ENCODE results near the gene ARHGEF7.

Gene ARHGEF7

DNA sequence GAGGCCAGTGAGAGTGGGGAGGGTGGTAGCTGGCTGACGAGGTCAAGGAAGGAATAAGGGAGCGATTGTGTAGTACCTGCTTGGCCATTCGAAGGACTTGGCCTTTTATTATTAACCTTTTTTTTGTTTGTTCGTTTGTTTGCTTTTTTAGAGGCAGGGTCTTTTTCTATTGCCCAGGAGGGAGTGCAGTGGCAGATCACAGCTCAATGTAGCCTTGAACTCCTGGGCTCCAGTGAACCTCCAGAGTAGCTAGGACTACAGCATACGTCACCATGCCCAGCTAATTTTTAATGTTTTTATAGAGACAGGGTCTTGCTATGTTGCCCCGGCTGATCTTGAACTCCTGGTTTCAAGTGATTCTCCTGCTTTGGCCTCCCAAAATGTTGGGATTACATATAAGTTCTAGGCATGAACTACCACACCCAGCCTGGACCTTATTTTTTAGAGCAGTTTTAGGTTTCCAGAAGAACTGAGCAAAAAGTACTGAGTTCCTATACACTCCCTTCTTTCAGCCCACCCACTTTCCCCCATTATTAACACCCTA, 25.5 kb downstream of the ARHGEF7 start:
- no peak for FAIRE-seq

DNA sequence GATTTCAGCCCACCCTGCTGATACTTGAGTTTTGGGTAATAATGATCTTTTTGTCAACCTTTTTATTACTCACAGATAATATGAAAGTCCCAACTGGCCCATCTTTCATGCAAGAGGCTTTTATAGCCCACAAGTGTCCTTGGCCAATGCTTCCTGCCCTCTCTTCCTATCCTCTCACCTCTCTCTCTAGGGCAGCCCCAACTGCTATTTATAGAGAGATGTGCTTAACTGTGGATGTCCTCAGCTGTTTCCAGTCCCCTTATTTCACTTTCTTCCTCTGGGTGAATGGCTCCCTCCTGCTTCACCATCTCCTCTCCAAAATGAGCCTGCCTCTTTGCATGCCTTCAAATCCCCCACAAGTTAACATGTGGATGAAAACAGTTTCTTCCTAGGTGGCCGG, 27.4 kb downstream of the ARHGEF7 start:
- FAIRE-seq = no peak

DNA sequence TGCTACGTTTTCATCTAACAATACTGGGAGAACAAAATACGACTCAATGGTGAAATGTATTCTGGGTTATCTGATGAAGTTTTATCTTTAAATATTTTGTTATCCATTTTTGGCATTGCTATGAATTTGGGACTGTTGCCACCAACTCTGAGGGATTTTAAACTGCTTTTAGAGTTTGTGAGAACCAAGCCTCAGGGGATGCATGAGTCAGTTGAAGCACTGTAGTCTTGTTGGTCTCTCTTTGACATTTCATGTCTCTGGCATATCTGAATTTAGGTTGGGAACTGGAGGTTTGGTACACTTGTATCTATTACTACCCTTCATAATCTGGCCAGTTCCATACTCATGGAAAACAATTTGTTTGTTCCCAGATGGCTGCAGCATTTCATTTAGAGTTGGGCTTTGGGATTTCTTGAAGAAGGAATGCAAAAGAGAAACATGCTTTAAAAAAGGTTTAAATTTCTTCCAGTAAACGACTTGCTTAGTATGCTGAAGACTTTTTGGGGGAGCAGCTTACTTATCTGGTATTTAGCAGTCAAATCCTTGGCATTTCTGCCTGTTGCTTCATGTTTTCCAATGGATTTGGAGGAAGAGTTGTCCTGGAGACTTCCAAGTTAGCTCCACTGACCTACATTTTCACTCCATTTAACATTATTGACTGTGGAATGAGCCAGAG, 28.9 kb downstream of the ARHGEF7 start:
- no peak for FAIRE-seq

DNA sequence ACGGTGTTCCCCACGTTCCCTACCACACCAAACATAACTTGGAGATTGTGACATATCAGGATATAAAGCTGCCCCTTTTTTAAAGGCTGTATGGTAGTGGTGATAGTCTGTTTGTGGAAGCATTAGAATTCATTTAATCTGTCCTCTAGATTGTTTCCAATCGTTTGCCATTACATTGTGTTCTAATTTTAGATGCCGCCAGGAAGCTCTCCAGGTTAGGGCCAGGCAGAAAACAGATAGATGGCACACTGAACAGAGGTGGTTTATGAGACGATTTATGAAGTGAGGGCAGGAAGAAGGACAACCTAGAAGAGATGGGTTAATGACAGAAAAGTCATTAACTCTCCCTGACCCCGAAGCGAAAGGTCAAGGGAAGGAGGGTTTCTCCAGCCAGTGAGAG, 30.0 kb downstream of the ARHGEF7 start:
- no peak for FAIRE-seq

GRCh38 chr13:111145506-111145905, 30.4 kb downstream of the ARHGEF7 start:
- no peak for FAIRE-seq

- FAIRE-seq = no peak
Observed at GRCh38 chr13:111152844-111153243, 37.7 kb downstream of the ARHGEF7 start.

DNA sequence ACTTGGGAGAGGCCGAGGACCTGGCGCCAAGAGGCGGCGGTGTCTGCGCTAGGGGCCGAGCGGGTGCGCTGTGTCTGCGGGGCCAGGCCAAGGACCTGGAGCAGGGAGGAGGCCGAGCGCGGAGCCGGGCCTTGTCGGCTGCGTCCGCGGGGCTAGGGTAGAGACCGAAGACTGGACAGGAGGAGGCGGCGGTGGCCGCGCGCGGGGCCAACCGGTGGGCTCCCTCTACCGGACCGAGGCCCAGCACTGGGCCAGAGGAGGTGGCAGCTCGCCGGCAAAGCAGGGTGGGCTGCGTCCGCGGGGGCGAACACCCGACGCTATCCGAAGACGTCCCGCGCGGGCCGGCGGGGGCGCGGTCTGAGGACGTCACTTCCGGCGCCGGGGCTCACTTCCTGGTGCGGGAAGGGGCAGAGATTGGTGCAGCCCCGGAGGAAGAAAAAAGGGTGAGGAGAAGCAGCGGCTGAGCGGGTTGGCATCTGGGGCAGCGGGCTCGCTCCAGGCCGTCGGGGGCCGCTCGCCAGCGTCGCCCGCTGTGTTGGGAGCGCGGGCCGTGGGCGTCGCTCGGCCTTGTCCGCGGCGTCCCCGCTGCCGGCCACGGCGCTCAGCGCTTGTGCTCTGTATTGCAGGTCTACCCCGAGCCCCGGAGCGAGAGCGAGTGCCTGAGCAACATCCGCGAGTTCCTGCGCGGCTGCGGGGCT, 38.3 kb downstream of the ARHGEF7 start:
- no peak for FAIRE-seq

GRCh38 chr13:111153977-111154332, 38.8 kb downstream of the ARHGEF7 start:
- no peak for FAIRE-seq

DNA sequence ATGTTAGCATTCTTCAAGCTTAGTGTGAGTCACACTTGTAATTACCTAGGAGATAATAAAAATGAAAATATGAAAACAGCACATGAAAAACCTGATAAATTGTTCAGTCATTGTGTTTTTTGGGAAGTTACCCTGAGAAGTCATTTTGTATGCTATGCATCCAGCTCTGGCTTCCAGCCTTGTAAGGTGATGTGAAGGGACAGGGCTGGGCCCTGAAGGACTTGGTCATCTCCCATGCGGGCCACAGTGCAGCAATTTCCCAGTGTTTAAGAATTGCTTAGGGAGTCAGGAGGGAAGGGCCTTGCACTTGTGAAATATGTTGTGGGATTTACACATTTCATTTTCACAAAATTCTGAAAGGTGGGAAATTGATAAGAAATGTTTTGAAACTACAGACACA, 41.3 kb downstream of the ARHGEF7 start:
- FAIRE-seq = no peak

- FAIRE-seq = no peak
Observed at GRCh38 chr13:111158136-111158805, 43.2 kb downstream of the ARHGEF7 start.

DNA sequence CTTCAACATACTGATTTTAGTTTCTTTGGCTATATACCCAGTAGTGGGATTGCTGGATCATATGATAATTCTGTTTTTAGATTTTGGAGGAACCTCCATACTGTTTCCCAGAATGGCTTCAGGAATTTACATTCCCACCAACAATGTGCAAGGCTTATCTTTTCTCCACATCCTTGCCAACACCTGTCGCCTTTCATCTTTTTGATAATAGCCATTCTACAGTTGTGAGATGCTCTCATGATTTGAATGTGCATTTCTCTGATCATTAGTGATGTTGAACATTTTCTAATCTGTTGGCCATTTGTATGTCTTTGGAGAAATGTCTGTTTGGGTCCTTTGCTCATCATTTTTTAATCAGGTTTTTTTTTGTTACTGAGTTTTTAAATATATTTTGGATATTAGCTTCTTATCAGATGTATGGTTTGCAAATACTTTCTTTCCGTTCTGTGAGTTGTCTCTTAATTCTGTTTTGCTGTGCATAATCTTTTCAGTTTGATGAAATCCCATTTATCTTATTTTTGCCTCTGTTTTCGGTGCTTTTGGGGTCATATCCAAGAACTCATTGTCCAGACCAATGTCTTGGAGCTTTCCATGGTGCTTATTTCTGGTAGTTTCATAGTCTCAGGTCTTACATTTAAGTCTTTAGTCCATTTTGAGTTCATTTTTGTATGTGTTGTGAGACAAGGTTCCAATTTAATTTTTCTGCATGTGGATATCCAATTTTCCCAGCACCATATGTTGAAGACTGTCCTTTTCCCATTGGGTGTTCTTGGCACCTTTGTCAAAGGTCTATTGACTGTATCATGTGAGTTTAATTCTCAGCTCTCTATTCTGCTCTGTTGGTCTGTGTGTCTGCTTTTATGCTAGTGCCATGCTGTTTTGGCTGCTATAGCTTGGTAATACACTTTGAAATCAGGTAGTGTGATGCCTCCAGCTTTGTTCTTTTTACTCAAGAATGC, 44.5 kb downstream of the ARHGEF7 start:
- FAIRE-seq = no peak

DNA sequence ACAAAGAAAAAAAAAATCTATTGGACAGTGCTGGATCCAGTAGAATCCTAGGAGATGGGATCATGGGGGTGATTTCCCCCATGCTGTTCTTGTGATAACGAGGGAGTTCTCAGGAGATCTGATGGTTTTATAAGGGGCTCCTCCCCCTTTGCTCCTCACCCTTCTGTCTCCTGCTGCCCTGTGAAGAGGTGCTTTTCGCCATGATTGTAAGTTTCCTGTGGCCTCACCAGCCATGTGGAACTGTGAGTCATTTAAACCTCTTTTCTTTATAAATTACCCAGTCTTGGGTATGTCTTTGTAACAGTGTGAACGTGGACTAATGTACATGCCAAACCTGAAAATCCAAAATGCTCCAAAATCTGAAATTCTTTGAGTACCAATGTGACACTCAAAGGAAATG, 45.5 kb downstream of the ARHGEF7 start:
- no peak for FAIRE-seq

GRCh38 chr13:111161601-111162600, 46.8 kb downstream of the ARHGEF7 start:
- no peak for FAIRE-seq

GRCh38 chr13:111165241-111166010, 50.3 kb downstream of the ARHGEF7 start:
- no peak for FAIRE-seq

DNA sequence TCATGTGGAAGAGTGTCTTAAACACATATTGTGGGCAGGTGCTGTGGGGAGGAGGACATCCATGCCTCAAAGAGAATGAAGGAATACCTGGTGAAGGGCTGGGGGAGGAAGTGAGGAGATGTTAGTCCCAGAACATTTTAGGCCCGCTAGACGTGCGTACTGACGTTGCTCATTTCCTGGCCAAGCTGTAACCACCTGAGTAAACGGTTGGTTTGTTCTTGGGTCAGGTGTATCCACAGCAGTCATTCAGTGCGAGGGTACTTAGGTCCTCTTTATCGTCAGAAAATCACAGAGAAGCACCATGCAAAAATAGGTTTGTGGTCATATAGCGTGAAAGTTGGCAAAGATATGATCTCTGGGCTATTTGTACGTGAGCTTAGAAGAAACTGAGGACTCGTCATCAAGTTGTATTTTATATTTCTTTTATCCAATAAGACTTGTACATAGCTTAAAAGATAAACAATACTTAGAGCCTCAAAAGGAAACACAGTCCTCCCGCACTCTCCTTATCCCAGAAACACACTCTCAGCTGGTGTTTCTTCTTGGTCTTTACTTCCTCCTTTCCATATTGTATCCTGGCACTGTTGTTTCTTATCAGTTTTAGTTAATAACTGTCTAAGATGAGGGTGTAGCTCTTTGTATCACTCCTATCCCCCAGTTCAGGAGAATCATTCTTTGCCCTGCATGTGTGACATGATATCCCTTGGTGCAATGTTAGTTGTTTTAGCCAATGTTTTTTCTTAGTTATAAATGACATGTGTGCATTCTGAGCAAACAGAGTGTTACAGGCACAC, 52.0 kb downstream of the ARHGEF7 start:
- no peak for FAIRE-seq

DNA sequence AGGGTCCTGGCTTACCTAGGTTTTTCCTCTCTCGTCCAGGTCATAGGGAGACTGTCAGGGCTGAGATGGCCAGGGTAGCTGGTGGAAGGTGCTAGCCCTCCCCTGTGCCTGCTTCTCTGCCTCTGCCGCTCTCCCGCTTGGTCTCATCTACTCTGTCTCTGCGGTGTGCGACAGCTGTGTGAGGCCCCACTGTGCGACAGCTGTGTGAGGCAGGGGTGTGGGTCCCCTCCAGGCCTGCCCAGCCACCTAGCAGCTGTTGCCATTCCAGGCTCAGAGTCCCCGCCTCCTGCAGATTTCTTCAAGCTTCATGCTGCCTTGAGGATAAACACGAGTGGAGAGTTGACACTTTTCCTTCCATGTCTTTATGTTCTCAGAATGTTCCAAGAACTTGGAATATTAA, 53.0 kb downstream of the ARHGEF7 start:
- FAIRE-seq = no peak

DNA sequence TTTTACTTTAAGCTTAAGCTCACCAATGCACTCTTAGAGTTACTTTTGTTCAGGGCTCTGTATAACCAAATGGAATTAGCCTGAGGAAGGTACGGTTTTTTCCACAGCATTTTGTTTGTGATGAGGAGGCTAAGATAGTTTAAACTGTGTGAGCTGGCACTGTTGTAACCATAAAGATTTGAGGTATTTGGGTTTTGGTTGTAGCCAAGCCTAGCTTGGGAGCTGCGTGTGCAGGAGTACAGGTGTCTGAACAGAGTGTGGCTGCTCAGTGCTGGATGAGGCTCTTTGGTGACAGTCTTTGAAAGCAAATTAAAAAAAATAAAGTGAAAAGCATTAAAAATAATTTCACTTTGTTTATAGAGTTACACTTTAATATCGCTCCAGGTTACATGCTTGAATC, 56.0 kb downstream of the ARHGEF7 start:
- FAIRE-seq = no peak

DNA sequence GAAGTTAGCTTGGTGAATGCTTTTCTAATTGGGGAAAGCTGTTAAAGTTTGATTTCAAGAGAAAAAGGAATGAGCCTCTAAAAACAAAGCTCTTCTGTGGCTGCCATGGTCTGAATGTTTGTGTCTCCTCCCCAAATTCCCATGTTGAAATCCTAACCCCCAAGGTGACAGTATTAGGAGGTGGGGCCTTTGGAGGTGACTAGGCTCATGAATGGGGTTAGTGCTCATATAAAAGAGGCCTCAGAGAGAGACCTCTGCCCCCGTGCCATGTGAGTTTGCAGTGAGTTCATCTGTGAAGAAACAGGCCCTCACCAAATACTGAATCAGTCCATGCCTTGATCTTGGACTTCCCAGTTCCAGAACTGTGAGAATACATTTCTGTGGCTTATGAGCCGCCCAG, 56.5 kb downstream of the ARHGEF7 start:
- no peak for FAIRE-seq

DNA sequence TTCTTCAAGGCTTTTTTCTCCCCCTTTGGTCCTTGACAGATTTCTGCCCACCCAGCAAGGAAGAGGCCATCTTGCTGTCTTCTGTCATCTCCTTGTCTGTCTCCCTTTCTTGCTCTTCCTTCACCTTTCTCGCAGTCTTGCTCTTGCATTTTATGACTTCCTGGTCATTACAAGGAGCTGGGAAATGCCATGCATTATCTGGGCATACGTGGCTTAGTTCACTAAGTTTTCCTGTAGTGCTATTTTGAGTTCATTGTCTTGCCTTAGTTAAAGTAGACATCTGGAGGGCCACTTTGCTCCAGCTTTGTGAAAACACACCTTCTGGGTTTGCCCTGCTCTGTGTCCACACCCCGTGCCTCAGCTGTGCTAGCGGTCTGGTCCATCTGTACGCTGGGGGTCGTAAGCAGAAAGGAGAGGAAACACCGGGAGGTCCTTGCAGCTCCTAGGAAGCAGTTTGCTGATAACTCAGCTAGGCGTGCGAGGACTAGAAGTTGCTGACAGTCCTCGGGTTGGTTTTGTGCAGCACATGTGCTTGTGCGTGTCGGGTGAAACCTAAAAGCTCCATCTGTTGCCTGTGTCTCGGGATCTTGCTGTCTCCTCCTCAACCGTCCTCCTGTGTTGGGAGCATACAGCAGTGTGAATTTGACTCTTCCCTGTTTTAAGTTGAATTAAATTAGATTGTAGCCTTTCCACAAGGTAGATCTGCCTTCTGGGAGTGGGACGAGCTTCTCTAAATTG, 59.4 kb downstream of the ARHGEF7 start:
- no peak for FAIRE-seq

Data from islet of Langerhans (tissue), 1 donor.